Sigmoid colon (tissue), 4 donors: Measurements from ENCODE around the gene SEMA3G.

Source experiments
- CTCF ChIP-seq, 4 experiments: fragments of 450-650 bp in 3 of 4; fragments of 200-600 bp in 1 of 4; IDR thresholded peaks; one replicate each; pipeline ENCODE4 v1.5.1; 2016 to 2019; ENCODE audit warnings: antibody characterized with exemption in 4 of 4, mild to moderate bottlenecking in 3 of 4, moderate library complexity in 2 of 4
- POLR2A ChIP-seq, 2 donors: fragments of 450-650 bp; IDR thresholded peaks; one replicate each; pipeline ENCODE4 v1.6.1; 2016; ENCODE audit warnings: antibody characterized with exemption in 2 of 2, mild to moderate bottlenecking in 2 of 2, moderate library complexity in 2 of 2
- POLR2AphosphoS5 ChIP-seq, 4 donors: sonication (generic); formaldehyde crosslinking; IDR thresholded peaks; one replicate each; pipeline ENCODE4 v1.6.1; 2017; ENCODE audit warnings: antibody characterized with exemption in 4 of 4

GRCh38 chr3:52434491-52435115 is 10.3 kb downstream of the SEMA3G start:
- no peak for TF ChIP-seq POLR2A (IDR thresholded peaks at IDR 0.05)
- TF ChIP-seq CTCF (IDR thresholded peaks at IDR 0.05): no peak
- TF ChIP-seq POLR2AphosphoS5 (IDR thresholded peaks at IDR 0.05): no peak
